ENCODE data around the gene UBE2Q1.

The UBE2Q1 gene

GRCh38 chr1:154567386-154568156 is 9.1 kb upstream of the UBE2Q1 start, which contains the start of gene CHRNB2:
CHRNB2 (plus strand) TSS chr1:154567778; CDS start chr1:154568045, 267 bp downstream.
- intact Hi-C loops (cut with DNase I; ENCODE audit: low total_unique reads) = loop anchor here (10.0 kb wide), 1 partner anchor 57 kb away; no protein-coding TSS in a partner anchor
- no peak for TF ChIP-seq CTCF (IDR thresholded peaks at IDR 0.05)
- Histone ChIP-seq H3K27me3 (peaks cover 0 to 50% of the 10 kb centered on the region in 2 donors), H3K36me3 (no peaks in the 10 kb centered on the region), H3K27ac (no peak within 1 kb of the TSS), H3K4me1 (peaks cover 0 to 12% (median 2%) of the 10 kb centered on the region in 4 donors), H3K9me3 (no peaks in the 10 kb centered on the region), H3K4me3 (peak within 1 kb of the TSS in 1 of 2 donors; percentile 7)
- DNase-seq = peak; percentile 45 to 72

GRCh38 chr1:154565876-154566275 is 7.4 kb upstream of the UBE2Q1 start:
- Histone ChIP-seq H3K4me3 (no peak overlapping the region), H3K9me3 (no peaks in the 10 kb centered on the region), H3K27me3 (peaks cover 0 to 41% of the 10 kb centered on the region in 2 donors), H3K27ac (no peak overlapping the region), H3K36me3 (no peaks in the 10 kb centered on the region), H3K4me1 (peaks cover 0 to 12% (median 2%) of the 10 kb centered on the region in 4 donors)
- no peak for TF ChIP-seq CTCF (IDR thresholded peaks at IDR 0.05)
- no peak for DNase-seq
- intact Hi-C loops (cut with DNase I; ENCODE audit: low total_unique reads) = loop anchor here (10.0 kb wide), 1 partner anchor 59 kb away; no protein-coding TSS in a partner anchor

GRCh38 chr1:154559466-154560044 is 1.1 kb upstream of the UBE2Q1 start:
- Histone ChIP-seq H3K4me1 (peaks cover 0 to 28% (median 18%) of the 10 kb centered on the region in 4 donors), H3K9me3 (no peaks in the 10 kb centered on the region), H3K27me3 (no peaks in the 10 kb centered on the region), H3K36me3 (peaks cover 13 to 14% (median 14%) of the 10 kb centered on the region in 3 donors), H3K4me3 (peak overlapping the region; percentile 90 to 94), H3K27ac (peak overlapping the region; percentile 86 to 91)
- intact Hi-C loops (cut with DNase I; ENCODE audit: low total_unique reads) = loop anchor here (1.0 to 10.0 kb wide), 4 partner anchors 65 to 323 kb away; partner anchors contain the start of genes AQP10 and ATP8B2
- peak; percentile 88 to 92 for TF ChIP-seq CTCF (IDR thresholded peaks at IDR 0.05)
- DNase-seq = peak; percentile 86 to 92

- peak overlapping the region; percentile 90 to 94 for H3K4me3 ChIP-seq
- no peak for TF ChIP-seq CTCF (IDR thresholded peaks at IDR 0.05)
- peaks cover 0 to 28% (median 18%) of the 10 kb centered on the region in 4 donors for H3K4me1 ChIP-seq
- H3K27ac ChIP-seq = peak overlapping the region; percentile 86 to 91
- peak; percentile 99 to 100 for DNase-seq
- H3K27me3 ChIP-seq = no peaks in the 10 kb centered on the region
- no peaks in the 10 kb centered on the region for H3K9me3 ChIP-seq
- peaks cover 20 to 21% (median 21%) of the 10 kb centered on the region in 3 donors for H3K36me3 ChIP-seq
- intact Hi-C loops (cut with DNase I; ENCODE audit: low total_unique reads) = loop anchor here (1.0 to 10.0 kb wide), 2 partner anchors 201 to 234 kb away; partner anchors contain the start of genes AQP10 and ATP8B2
Observed at GRCh38 chr1:154558720-154559465, 431 bp upstream of the UBE2Q1 start.
